NCI-H2196 (cell line): ENCODE results near the gene SUGP1.

Experiments used
- DNase-seq: peaks from one replicate; lab custom pipeline; 2025; ENCODE audit not compliant: unreplicated experiment; lab: John Stamatoyannopoulos, UW

SUGP1 gene

GRCh38 chr19:19236173-19236572 is 84.1 kb downstream of the SUGP1 start:
- DNase-seq = no peak

GRCh38 chr19:19234220-19234816 is 86.0 kb downstream of the SUGP1 start:
- DNase-seq = no peak

- no peak for DNase-seq
These were observed 88.0 kb downstream of the SUGP1 start for GRCh38 chr19:19232261-19232721.

- DNase-seq = no peak
These were observed 89.3 kb downstream of the SUGP1 start for GRCh38 chr19:19230999-19231398.

GRCh38 chr19:19229701-19230100 is 90.6 kb downstream of the SUGP1 start:
- DNase-seq = no peak

GRCh38 chr19:19227217-19227616 is 93.1 kb downstream of the SUGP1 start:
- no peak for DNase-seq

GRCh38 chr19:19226663-19227062 is 93.6 kb downstream of the SUGP1 start:
- DNase-seq = no peak

GRCh38 chr19:19226204-19226603 is 94.1 kb downstream of the SUGP1 start:
- DNase-seq = no peak
